GM23338 (cell line): ENCODE data around the gene RRAS. TPM values are rescaled to one million over a fixed set of nuclear protein-coding genes. Genes with fewer than 3 reads are reported as not detected.

Experiments
- ATAC-seq: fragments of 200-7000 bp; cut with Tn5 transposase; 3 replicates; pipeline ENCODE4 v1.9.1; 2020
- DNase-seq: peaks from one replicate; pipeline ENCODE4 v3.0.0-alpha.2; 2015; ENCODE audit warnings: low spot score
- H2AFZ ChIP-seq: fragments of 200-600 bp; sonication (generic); 2 replicates; pipeline ENCODE4 v1.8.0; 2016; ENCODE audit warnings: antibody characterized with exemption, mild to moderate bottlenecking, moderate library complexity
- H3F3A ChIP-seq: fragments of 200-600 bp; sonication (generic); replicated peaks from 2 replicates; pipeline ENCODE4 v1.8.0; 2017; ENCODE audit warnings: antibody characterized with exemption, mixed run types, low read depth
- H3K27ac ChIP-seq: fragments of 200-600 bp; sonication (generic); 2 replicates; pipeline ENCODE4 v1.6.1; 2016; ENCODE audit warnings: low read depth
- H3K27me3 ChIP-seq: fragments of 200-600 bp; sonication (generic); 2 replicates; pipeline ENCODE4 v1.8.0; 2016; ENCODE audit warnings: mild to moderate bottlenecking, mixed run types, moderate library complexity; ENCODE audit not compliant: insufficient read depth
- H3K36me3 ChIP-seq: fragments of 200-600 bp; sonication (generic); 2 replicates; pipeline ENCODE4 v1.8.0; 2016; ENCODE audit warnings: mild to moderate bottlenecking; ENCODE audit not compliant: insufficient read depth
- H3K4me1 ChIP-seq: fragments of 200-600 bp; sonication (generic); 2 replicates; pipeline ENCODE4 v1.8.0; 2016; ENCODE audit warnings: mild to moderate bottlenecking, moderate library complexity; ENCODE audit not compliant: insufficient read depth
- H3K4me2 ChIP-seq: fragments of 200-600 bp; sonication (generic); 2 replicates; pipeline ENCODE4 v1.7.1; 2017; ENCODE audit warnings: mixed run types
- H3K4me3 ChIP-seq: fragments of 200-600 bp; sonication (generic); 2 replicates; pipeline ENCODE4 v1.6.1; 2016; ENCODE audit warnings: mixed run types
- H3K79me2 ChIP-seq: fragments of 200-600 bp; sonication (generic); replicated peaks from 2 replicates; pipeline ENCODE4 v1.8.0; 2017; ENCODE audit warnings: mild to moderate bottlenecking; ENCODE audit not compliant: insufficient read depth
- H3K9me2 ChIP-seq: fragments of 200-600 bp; sonication (generic); 2 replicates; pipeline ENCODE4 v1.8.0; 2017; ENCODE audit not compliant: insufficient read depth
- H4K20me1 ChIP-seq: fragments of 200-600 bp; sonication (generic); replicated peaks from 2 replicates; pipeline ENCODE4 v1.8.0; 2017; ENCODE audit warnings: mild to moderate bottlenecking; ENCODE audit not compliant: insufficient read depth
- H3K27ac Mint-ChIP-seq: 2 replicates; pipeline ENCODE4 v1.8.0; 2020; ENCODE audit warnings: inconsistent platforms, mild to moderate bottlenecking, moderate library complexity, mixed read lengths
- H3K27me3 Mint-ChIP-seq: 3 replicates; pipeline ENCODE4 v1.8.0; 2022; ENCODE audit warnings: low read depth, mild to moderate bottlenecking, moderate library complexity, mixed read lengths, inconsistent platforms; ENCODE audit not compliant: insufficient read depth, poor library complexity
- H3K36me3 Mint-ChIP-seq: 3 replicates; pipeline ENCODE4 v1.8.0; 2021; ENCODE audit warnings: low read depth, mild to moderate bottlenecking, inconsistent platforms, moderate library complexity, mixed read lengths
- H3K4me1 Mint-ChIP-seq: 3 replicates; pipeline ENCODE4 v1.8.0; 2020; ENCODE audit warnings: mild to moderate bottlenecking, inconsistent platforms, mixed read lengths
- H3K4me3 Mint-ChIP-seq: 3 replicates; pipeline ENCODE4 v1.8.0; 2021; ENCODE audit warnings: moderate library complexity, mild to moderate bottlenecking, inconsistent platforms, mixed read lengths
- H3K9me3 Mint-ChIP-seq: 3 replicates; pipeline ENCODE4 v1.8.0; 2020; ENCODE audit warnings: moderate library complexity, mild to moderate bottlenecking, inconsistent platforms, mixed read lengths
- CREB1 ChIP-seq: fragments of 250-450 bp; sonication (Bioruptor Pico); IDR thresholded peaks from 2 replicates; pipeline ENCODE4 v1.5.0; 2020; ENCODE audit warnings: low read depth, mild to moderate bottlenecking, moderate library complexity
- CTCF ChIP-seq, 2 experiments: fragments of 200-600 bp in 1 of 2; sonication (generic) in 1 of 2; conservative IDR thresholded peaks; 2 replicates each; pipeline versions ENCODE4 v1.5.1 to v1.6.1; 2016 to 2017; ENCODE audit warnings: antibody characterized with exemption in 2 of 2, low read depth in 2 of 2, mild to moderate bottlenecking in 2 of 2, moderate library complexity in 1 of 2
- ETS1 ChIP-seq: IDR thresholded peaks from 2 replicates; pipeline ENCODE4 v1.6.1; 2016; ENCODE audit warnings: antibody characterized with exemption
- EZH2 ChIP-seq: fragments of 200-600 bp; sonication (generic); IDR thresholded peaks from one replicate; pipeline ENCODE4 v1.8.0; 2017; ENCODE audit warnings: antibody characterized with exemption, mild to moderate bottlenecking, low read depth; ENCODE audit not compliant: unreplicated experiment
- EZH2phosphoT487 ChIP-seq: fragments of 200-600 bp; sonication (generic); IDR thresholded peaks from one replicate; pipeline ENCODE4 v1.8.1; 2018; ENCODE audit warnings: antibody characterized with exemption; ENCODE audit not compliant: unreplicated experiment
- JUNB ChIP-seq: IDR thresholded peaks from one replicate; pipeline ENCODE4 v1.6.1; 2016; ENCODE audit warnings: antibody characterized with exemption; ENCODE audit not compliant: unreplicated experiment
- NANOG ChIP-seq: IDR thresholded peaks from 2 replicates; pipeline ENCODE4 v1.6.1; 2016; ENCODE audit warnings: antibody characterized with exemption, borderline replicate concordance
- POLR2AphosphoS5 ChIP-seq: IDR thresholded peaks from 2 replicates; pipeline ENCODE4 v1.6.1; 2016; ENCODE audit warnings: antibody characterized with exemption, low read depth
- REST ChIP-seq: IDR thresholded peaks from one replicate; pipeline ENCODE4 v1.6.1; 2018; ENCODE audit warnings: antibody characterized with exemption; ENCODE audit not compliant: unreplicated experiment
- STAT1 ChIP-seq: IDR thresholded peaks from one replicate; pipeline ENCODE4 v1.6.1; 2016; ENCODE audit warnings: antibody characterized with exemption; ENCODE audit not compliant: unreplicated experiment
- ZNF114 ChIP-seq: fragments of 250-450 bp; sonication (Bioruptor Pico); IDR thresholded peaks from 2 replicates; pipeline ENCODE4 v1.5.0; 2020; ENCODE audit warnings: mild to moderate bottlenecking, moderate library complexity
- ZNF331 ChIP-seq: fragments of 250-450 bp; sonication (Bioruptor Pico); IDR thresholded peaks from 2 replicates; pipeline ENCODE4 v1.5.0; 2020; ENCODE audit warnings: low read depth, mild to moderate bottlenecking, moderate library complexity
- ZNF462 ChIP-seq: fragments of 250-450 bp; sonication (Bioruptor Pico); IDR thresholded peaks from 2 replicates; pipeline ENCODE4 v1.5.0; 2020; ENCODE audit warnings: mild to moderate bottlenecking, moderate library complexity
- polyA plus RNA-seq: library from polyadenylated mRNA; unstranded; fragments of >200 nt; fragmentation: Nextera tagmentation; extraction: Ambion mirVana; gene quantifications from 2 replicates; pipeline ENCODE4 v1.2.1, GENCODE V29; 2016
- total RNA-seq: library from RNA; depleted of rRNA; stranded (reverse); fragments of >200 nt; shearing (Covaris generic); gene quantifications from 2 replicates; pipeline ENCODE4 v1.2.3, GENCODE V29; 2014

Gene RRAS
- total and polyA plus RNA-seq, 2 experiments from 2014 or later = 9.3 to 30.0 TPM

GRCh38 chr19:49643466-49643865 lies 3.5 kb upstream of the RRAS start:
- Histone ChIP-seq H3K27me3 (peaks cover 11% of the 10 kb centered on the region; the same call in 1 of the 2 replicates), H3K9me2 (no peaks in the 10 kb centered on the region), H3K4me2 (peak overlapping the region; percentile 83), H3K4me1 (peaks cover 30% of the 10 kb centered on the region), H2AFZ (no peak overlapping the region), H3F3A (peaks cover 21% of the 10 kb centered on the region), H4K20me1 (peaks cover 13% of the 10 kb centered on the region), H3K79me2 (peaks cover 26% of the 10 kb centered on the region), H3K27ac (0 out of 2 replicates have a peak overlapping the region, but pooled peaks have one; percentile 96), H3K4me3 (peak overlapping the region; percentile 100; the same call in 1 of the 2 replicates), H3K36me3 (no peaks in the 10 kb centered on the region; the same call in 1 of the 2 replicates)
- Mint-ChIP-seq H3K4me3 (peak overlapping the region; percentile 97), H3K27me3 (peaks cover 36% of the 10 kb centered on the region), H3K4me1 (peaks cover 42% of the 10 kb centered on the region), H3K36me3 (peaks cover 23% of the 10 kb centered on the region), H3K9me3 (no peaks in the 10 kb centered on the region), H3K27ac (no peak overlapping the region)
- ATAC-seq (no peak), DNase-seq (no peak)
- TF ChIP-seq JUNB = no peak
- no peak for TF ChIP-seq EZH2
- no peak for TF ChIP-seq REST
- no peak for TF ChIP-seq ZNF331 (CRISPR knock-in tag)
- no peak for TF ChIP-seq STAT1
- TF ChIP-seq ETS1 = no peak
- TF ChIP-seq CREB1 (CRISPR knock-in tag) = no peak
- no peak for TF ChIP-seq CTCF (conservative IDR thresholded peaks at IDR 0.05; ENCODE audit: low read depth in 2 of 2)
- TF ChIP-seq POLR2AphosphoS5 = no peak
- TF ChIP-seq ZNF462 = no peak
- TF ChIP-seq ZNF114 (CRISPR knock-in tag) = no peak
- TF ChIP-seq EZH2phosphoT487 = no peak
- TF ChIP-seq NANOG = no peak
